GM19468 (cell line): ENCODE results near the gene TRIM4.

Experiments
- ATAC-seq: cut with Tn5 transposase; IDR thresholded peaks from one replicate; pipeline ENCODE4 v1.9.1; 2021; ENCODE audit warnings: mild to moderate bottlenecking, moderate library complexity, moderate number of reproducible peaks; ENCODE audit not compliant: unreplicated experiment; ENCODE audit errors: extremely low read depth

The TRIM4 gene

DNA sequence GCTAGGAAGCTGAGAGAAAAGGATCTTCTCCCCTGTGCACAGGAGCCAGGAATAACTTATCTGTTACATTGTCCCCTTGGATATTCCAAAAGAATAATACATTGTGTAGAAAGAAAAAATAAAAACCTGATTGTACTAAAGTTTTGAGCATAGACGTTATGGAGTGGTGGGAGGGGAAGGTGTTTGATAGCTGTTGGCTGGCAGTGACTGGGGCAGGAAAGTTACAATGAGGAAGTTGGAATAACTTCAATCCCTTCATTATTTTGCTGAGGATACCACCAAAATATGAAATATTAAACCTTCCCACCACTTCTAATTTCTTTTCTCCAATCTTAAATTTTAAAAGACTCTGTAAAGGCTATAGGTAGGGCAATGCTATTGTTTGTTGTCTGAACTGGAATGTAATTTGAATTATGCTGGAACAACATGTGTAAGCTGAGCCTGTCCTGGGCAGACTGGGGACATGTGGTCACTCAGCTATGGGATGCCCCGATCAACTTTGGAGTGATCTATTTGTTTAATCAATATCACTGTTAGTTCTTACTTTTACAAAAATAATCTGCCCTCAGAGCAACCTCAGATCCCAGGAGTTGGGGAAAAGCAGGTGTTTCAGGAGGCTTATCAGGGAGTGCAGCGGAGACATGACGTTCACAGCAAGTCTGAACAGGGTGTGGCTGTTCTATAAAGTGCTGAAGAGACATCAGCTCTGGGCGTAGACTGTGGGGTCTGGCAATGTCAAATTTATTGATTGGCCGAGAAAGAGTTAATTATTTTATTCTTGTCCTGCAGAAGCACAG lies 70.7 kb downstream of the TRIM4 start:
- ATAC-seq = no peak

DNA sequence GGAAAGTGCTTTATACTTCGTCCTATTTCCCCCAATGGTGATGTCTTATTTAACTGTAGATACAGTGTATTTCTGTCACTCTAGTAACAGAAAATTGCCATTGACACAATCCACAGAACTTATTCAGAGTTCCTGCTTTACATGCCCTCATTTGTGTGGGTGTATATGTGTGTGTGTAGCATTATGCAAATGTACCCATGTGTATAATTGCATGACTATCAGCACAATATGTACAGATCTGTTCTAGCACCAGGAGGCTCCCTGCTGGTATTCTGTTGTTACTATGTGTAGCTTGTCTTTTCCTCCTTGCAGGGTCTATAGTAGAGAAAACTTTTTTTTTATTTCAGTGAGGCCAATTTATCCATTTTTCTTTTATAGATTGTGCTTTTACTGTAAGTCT lies 75.0 kb downstream of the TRIM4 start:
- no peak for ATAC-seq

DNA sequence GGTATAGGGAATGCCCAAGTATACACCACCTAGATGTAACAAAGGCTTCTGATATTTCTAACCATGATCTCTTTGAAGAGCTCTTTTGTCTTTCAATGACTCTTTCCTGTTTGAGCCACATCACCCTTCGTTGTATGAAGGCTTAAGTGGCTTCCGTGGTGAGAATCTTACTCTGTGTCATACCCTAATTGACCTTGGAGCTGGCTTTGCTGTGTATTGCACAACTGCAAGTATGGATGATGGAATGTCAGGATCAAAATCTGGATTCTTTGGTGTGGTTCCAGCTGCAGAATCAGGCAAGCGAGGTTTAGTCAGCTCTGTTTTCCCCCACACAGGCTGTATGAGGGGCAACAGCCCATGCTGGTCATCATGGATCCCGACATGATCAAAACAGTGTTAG lies 75.5 kb downstream of the TRIM4 start:
- ATAC-seq = no peak

DNA sequence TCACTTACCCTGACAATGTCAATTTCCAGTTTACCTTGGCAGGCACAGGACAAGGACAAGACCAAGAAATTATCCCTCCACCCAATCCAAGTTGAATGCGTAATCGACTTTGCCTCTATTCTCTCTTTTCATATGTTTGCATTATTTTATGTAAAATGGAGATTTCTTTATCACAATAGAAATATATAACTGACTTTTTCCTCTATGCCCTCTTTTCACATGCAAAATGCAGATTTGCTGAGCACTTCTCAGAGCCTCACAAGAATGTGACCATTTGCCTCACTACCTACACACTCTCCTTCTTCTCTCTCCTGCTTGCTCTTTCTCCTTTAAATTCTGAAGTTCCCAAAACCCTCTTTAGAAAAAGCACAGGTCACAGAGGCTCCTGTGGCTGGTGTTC lies 76.4 kb downstream of the TRIM4 start:
- no peak for ATAC-seq
